KMS-11 (cell line): ENCODE measurements around the gene EML6.

ENCODE experiments used
- H2AFZ ChIP-seq: fragments of 200-600 bp; sonication (generic); 2 replicates; pipeline ENCODE4 v1.6.1; 2016; ENCODE audit warnings: antibody characterized with exemption, mixed run types, low read depth
- H3K27ac ChIP-seq: fragments of 200-600 bp; sonication (generic); 2 replicates; pipeline ENCODE4 v1.6.1; 2016; ENCODE audit warnings: mild to moderate bottlenecking, mixed run types
- H3K27me3 ChIP-seq: fragments of 200-600 bp; sonication (generic); 2 replicates; pipeline ENCODE4 v1.6.1; 2017; ENCODE audit warnings: mild to moderate bottlenecking, low read depth, mixed run types, moderate library complexity; ENCODE audit not compliant: insufficient read depth
- H3K36me3 ChIP-seq: fragments of 200-600 bp; sonication (generic); 2 replicates; pipeline ENCODE4 v1.6.1; 2017; ENCODE audit warnings: mild to moderate bottlenecking, mixed run types; ENCODE audit not compliant: insufficient read depth
- H3K4me1 ChIP-seq: fragments of 200-600 bp; sonication (generic); 2 replicates; pipeline ENCODE4 v1.6.1; 2016; ENCODE audit warnings: mild to moderate bottlenecking, low read depth, mixed run types; ENCODE audit not compliant: poor library complexity, severe bottlenecking
- H3K4me2 ChIP-seq: fragments of 200-600 bp; sonication (generic); 2 replicates; pipeline ENCODE4 v1.7.0; 2016; ENCODE audit warnings: mild to moderate bottlenecking, mixed run types
- H3K4me3 ChIP-seq: fragments of 200-600 bp; sonication (generic); IDR thresholded peaks from 2 replicates; pipeline ENCODE4 v1.6.1; 2017; ENCODE audit warnings: low read depth, low read length, mixed read lengths; ENCODE audit not compliant: insufficient read depth
- H3K79me2 ChIP-seq: fragments of 200-600 bp; sonication (generic); 2 replicates; pipeline ENCODE4 v1.6.1; 2016; ENCODE audit warnings: low read depth, mixed run types; ENCODE audit not compliant: insufficient read depth
- H3K9ac ChIP-seq: fragments of 200-600 bp; sonication (generic); 2 replicates; pipeline ENCODE4 v1.6.1; 2016; ENCODE audit warnings: mild to moderate bottlenecking, mixed run types
- H4K20me1 ChIP-seq: fragments of 200-600 bp; sonication (generic); 2 replicates; pipeline ENCODE4 v1.6.1; 2016; ENCODE audit warnings: mild to moderate bottlenecking, mixed run types; ENCODE audit not compliant: insufficient read depth
- CTCF ChIP-seq: fragments of 200-600 bp; sonication (generic); conservative IDR thresholded peaks from 2 replicates; pipeline ENCODE4 v1.6.1; 2017; ENCODE audit warnings: low read depth, mild to moderate bottlenecking, antibody characterized with exemption, low read length, moderate library complexity, mixed read lengths

Gene EML6

GRCh38 chr2:55017880-55018279 is 294.4 kb downstream of the EML6 start:
- Histone ChIP-seq H2AFZ (no peak overlapping the region), H3K9ac (no peak overlapping the region), H3K4me3 (no peak overlapping the region), H3K79me2 (peaks cover 85% of the 10 kb centered on the region; the same call in 1 of the 2 replicates), H3K27ac (no peak overlapping the region), H4K20me1 (peaks cover 13% of the 10 kb centered on the region), H3K36me3 (no peaks in the 10 kb centered on the region), H3K27me3 (no peaks in the 10 kb centered on the region), H3K4me2 (no peak overlapping the region), H3K4me1 (peaks cover 26% of the 10 kb centered on the region)
- no peak for TF ChIP-seq CTCF

- H3K36me3 ChIP-seq, result no peaks in the 10 kb centered on the region
- peaks cover 21% of the 10 kb centered on the region for H3K4me1 ChIP-seq
- H4K20me1 ChIP-seq, result peaks cover 13% of the 10 kb centered on the region
- no peak overlapping the region for H2AFZ ChIP-seq
- no peak for TF ChIP-seq CTCF
- no peak overlapping the region for H3K27ac ChIP-seq
- H3K27me3 ChIP-seq, result no peaks in the 10 kb centered on the region
- peaks cover 87% of the 10 kb centered on the region for H3K79me2 ChIP-seq
- H3K9ac ChIP-seq, result no peak overlapping the region
- no peak overlapping the region for H3K4me3 ChIP-seq
- H3K4me2 ChIP-seq, result no peak overlapping the region
These were observed 295.2 kb downstream of the EML6 start for GRCh38 chr2:55018619-55019018.

GRCh38 chr2:55019526-55020258 is 296.2 kb downstream of the EML6 start:
- no peak overlapping the region for H3K9ac ChIP-seq
- no peak overlapping the region for H3K4me2 ChIP-seq
- no peaks in the 10 kb centered on the region for H3K27me3 ChIP-seq
- H3K79me2 ChIP-seq, result peaks cover 88% of the 10 kb centered on the region
- peaks cover 20% of the 10 kb centered on the region for H4K20me1 ChIP-seq
- TF ChIP-seq CTCF, result no peak
- H3K4me3 ChIP-seq, result no peak overlapping the region
- peaks cover 11% of the 10 kb centered on the region for H3K4me1 ChIP-seq
- H2AFZ ChIP-seq, result no peak overlapping the region
- H3K36me3 ChIP-seq, result no peaks in the 10 kb centered on the region
- no peak overlapping the region for H3K27ac ChIP-seq
